ENCODE results near the gene UBTD1.
A peak's percentile ranks its signal among the peaks of the same experiment; 100 is the strongest.
"Not testable (repeated sequence)": the region's sequence is repeated elsewhere in the genome, so short reads cannot be mapped to it uniquely, and the experiment has no call there.

The UBTD1 gene

DNA sequence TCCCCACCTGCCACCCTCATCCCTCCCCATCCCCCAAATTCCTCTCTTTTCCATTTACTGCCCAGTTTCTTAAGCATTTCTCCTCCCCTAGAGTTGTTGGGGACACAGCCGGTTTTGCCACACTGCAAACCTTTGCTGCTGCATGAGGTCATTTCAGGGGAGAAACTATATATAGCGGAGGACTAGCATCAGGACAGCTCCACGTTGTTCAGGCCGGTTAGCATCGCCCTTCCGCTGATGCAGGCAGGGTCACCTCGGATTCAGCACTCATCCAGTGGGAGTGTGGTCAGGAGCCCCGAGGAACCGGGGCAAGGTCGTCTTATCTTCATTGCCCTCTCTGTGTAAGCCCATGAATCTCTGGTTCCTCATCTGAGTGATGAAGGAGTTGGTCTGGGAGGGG is 15.6 kb downstream of the UBTD1 start:
- no peak for DNase-seq (ENCODE audit: low read depth in 1 of 2, low spot score in 1 of 2)

DNA sequence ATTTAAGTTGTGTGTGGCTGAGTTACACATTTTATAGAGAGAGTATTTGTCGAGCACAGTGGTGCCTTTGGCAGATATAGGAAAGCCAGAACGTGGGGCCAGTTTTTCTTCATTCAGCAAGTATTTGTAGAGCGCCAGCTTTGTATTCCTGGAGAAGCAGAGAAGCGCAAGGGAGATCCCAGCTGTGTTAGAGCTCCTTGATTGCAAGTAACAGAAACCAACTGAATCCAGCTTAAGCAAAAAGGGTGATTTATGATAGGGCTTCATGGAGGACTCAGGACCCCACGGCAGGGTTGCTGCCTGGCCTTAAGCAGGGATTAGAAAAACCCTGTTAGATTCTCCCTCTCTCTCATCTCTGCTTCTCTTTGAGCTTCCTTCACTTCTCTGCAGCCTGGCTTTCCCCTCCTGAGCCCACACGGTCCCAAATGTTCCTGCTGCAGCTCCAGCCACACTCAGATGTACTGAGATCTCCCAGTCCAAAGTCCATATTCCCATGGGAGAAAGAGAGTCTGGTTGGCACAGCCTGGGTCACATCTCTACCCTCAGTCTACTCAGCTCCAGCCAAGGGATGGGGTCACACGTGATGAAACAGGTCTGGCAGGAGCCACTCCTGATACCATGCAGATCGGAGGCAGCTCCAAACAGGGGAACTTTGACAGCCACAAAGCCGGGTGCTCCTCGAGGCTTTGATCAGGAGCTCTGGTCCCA is 16.7 kb downstream of the UBTD1 start:
- DNase-seq (ENCODE audit: low read depth in 1 of 2, low spot score in 1 of 2) = no peak

DNA sequence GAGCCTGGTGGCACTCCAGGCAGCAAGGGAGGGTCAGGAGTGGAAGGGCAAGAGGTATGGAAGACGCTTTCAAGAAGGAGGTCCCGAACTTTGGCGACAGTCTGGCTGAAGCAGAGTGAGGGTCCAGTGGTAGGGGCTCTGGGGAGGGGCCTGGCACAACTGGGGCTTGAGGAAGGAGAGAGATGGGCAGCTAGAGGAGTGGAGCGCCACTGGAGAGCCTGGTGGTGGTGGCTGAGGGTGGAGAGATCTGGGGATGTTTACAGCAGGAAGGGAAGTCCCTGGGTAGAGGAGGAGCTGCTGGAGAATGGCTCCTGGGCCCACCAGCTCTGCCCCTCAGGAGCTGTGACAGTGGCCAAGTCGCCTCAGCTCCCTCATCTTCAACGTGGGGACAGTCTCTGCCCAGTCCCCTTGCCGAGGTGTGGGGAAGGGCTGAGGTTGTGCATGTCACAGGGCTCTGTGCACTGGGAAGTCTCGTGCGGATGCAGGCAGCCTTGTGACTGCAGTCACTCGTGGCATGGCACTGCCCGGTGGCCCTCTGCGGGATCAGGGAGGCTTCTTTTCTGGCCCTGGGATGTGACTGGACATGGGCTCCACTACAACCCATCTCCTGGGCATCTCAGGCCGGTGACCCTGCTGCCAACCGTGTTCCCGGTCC is 18.5 kb downstream of the UBTD1 start:
- no peak for DNase-seq (ENCODE audit: low read depth in 1 of 2, low spot score in 1 of 2)

DNA sequence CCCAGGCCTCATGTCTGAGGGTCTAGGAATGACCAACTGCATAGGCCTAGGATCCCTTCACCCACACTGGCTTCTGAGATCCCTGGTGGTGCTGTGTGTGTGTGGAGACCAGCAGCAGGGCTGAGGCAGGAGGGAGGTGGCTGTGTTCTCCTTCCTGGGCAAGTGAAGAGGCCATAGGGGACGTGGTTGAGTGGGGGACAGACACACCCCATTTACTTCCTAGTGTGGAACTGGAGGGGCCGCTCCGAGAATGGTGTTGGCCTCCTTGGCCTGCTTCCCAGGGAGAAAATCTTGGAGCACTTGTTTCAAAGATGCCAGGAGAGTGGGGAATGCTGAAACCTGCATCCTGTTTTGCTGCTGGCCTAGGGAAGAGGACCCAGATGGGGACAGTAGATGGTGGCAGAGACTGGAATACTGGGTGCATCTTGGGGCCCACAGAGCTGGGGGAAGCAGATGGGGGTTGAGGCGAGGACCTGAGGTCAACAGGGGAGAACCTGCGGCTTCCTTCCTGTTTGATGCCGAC is 19.1 kb downstream of the UBTD1 start:
- DNase-seq (ENCODE audit: low read depth in 1 of 2, low spot score in 1 of 2) = no peak

DNA sequence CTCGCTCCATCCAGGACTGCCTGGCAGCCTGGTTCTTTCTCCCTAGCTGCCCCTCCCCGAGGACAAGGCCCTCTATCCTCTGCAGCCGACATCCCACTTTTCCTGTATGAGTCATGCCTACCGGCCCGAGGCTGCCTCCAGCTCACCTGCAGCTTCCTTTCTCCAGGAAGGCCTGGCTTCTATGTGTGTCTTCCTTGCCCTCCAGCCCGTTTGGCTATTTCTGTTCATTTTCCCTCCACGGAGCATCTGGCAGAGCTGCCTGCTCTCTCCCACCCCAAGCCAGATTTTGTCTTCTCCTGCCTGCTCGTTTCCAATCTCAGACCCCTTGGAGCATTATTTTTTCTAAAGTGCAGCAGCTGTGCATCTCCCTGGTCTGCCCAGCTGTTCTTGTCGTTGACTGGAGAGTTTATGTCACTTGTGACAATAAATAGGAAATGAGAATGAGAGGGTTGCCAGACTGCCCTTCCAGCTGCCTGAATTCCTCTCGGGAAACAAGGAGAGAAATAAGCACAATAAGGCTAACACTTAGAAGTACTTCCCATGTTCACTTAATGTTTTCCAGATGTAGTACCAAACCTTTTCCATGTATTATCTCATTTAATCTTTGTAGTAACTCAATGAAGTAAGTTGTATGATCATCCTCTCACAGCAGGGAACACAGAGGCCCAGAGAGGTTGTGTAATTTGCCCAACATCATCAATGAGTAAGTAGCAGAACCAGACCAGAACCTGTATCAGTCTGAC is 19.7 kb downstream of the UBTD1 start:
- DNase-seq (ENCODE audit: low read depth in 1 of 2, low spot score in 1 of 2) = no peak

DNA sequence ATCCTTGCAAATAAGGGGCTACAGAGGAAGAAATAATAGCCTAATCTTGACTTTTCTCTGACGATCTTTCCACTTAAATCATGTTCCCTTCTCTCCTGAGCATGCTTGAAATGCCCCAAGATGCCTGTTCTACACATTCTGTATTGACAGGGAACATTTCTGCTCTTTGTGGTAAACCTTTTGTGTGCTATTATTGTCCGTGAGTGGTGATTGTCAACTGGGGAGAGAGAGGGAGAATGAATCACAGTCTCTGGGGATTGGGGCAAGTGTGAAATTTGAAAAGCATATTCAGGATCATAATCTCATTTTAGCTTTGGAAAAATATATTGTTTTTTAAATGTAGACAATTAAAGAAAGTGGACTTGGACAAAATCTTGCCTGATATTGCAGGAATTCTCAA is 20.6 kb downstream of the UBTD1 start:
- no peak for DNase-seq (ENCODE audit: low read depth in 1 of 2, low spot score in 1 of 2)

DNA sequence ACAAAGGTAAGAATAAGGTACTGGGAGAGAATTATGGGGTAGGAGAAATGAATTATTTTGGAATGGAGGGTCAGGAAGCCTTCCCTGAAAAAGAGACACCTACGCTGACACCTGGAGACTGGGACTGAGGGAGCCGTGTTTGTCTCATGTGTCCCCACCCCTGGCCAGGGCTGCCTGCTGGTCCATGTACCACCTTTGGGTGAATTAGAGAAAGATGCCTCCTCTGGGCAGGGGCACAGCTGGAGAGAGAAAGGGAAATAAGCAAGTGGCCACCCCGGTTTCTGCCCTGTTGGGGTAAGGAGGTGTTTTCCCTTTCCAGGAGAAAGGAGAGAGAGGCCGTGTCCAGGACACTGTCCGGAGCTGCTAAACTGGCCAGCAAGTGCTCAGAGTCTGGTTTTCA is 21.8 kb downstream of the UBTD1 start:
- DNase-seq (ENCODE audit: low read depth in 1 of 2, low spot score in 1 of 2) = no peak

DNA sequence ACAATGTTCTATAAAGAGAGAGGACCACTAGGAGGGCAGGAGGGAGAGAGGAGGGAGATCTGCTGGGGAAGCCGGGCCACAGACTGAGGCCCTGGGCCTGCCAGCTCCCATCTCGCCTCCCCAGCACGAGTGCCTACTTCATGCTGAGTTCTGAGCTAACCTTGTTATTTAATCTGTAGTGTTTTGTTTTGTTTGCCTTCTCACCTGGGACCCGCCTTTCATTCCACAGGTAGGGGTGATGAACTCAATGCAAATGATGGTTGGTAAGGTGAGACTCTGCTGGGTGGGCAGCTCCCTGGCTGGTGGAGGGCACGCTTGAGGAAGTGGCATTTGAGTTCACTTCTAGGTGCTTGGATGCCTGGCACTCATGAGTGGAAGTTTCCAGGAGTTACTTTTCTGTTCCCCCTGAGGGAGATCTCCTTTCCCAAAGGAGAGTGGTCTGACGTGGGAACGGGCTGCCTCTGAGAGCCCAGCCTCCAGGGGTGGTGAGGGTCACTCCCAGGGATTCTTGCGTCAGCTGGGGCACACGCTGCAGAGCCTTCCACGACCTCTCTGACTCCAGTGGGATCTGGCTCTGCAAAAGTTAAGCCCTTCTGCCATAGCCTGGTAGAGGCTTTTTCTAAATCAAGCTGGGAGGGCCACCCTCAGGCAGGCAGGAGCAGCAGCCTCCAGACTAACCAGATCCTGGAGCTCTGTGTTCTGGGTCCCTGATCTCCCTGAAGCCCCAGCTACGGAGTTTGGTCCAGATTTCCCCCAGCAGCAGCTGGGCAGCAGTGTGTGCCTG is 22.4 kb downstream of the UBTD1 start:
- no peak for DNase-seq (ENCODE audit: low read depth in 1 of 2, low spot score in 1 of 2)

DNA sequence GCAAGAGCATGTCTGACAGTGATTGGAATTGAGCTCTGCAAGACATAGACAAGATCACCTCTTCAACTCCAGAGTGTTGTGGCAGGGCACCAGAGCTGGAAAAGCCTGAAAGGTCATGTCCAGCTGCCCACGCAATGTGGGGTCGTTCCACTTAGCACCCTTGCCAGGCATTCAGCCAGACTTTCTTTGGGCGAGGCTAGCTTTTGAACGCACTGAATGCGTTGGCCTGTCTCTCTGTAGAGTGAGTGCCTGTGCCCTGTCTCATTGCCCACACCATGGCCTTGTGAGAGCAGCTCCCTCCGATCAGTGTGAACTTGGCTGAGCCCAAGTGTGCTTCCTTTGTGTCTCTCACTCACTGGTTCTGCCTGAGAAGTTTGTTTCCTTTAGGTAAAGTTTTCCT is 23.3 kb downstream of the UBTD1 start:
- DNase-seq (ENCODE audit: low read depth in 1 of 2, low spot score in 1 of 2) = no peak

DNA sequence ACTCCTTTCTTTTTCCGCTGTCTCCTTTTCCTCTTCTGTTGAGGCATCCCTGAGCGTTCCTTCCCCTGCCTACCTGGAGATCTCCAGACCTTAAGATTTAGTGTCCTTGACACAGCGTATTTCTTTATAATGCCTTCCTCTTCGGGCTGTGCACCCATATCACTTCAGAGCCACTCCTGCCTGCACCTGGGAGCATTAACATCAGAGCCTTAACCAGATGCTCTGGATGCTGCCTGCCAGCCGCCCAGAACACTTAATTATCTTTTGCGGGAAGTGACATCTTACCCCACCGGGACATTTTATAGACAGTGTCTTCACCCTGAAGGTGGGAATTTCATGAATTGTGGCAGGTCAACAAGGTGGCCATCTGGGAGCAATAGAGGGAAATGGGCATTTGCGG is 24.2 kb downstream of the UBTD1 start:
- no peak for DNase-seq (ENCODE audit: low read depth in 1 of 2, low spot score in 1 of 2)

DNA sequence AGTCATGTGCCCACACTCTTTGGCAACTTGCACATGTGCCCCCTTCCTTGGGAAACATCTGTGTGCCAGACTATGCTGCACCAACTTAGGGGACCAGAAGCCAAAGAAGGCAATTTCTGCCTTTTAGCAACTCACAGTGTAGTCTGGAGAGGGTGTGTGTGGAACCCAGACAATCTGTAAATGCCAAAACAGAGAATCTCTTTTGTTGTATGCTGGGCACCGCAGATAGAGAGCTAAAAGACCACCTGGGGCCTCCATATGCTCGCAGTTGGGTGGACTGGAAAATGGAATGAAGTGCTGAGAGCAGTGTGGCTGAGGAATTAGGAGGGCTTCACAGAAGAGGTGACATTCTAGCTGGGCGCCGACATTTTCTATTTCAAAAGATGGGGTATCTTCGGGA is 26.4 kb downstream of the UBTD1 start:
- DNase-seq (ENCODE audit: low read depth in 1 of 2, low spot score in 1 of 2) = no peak

DNA sequence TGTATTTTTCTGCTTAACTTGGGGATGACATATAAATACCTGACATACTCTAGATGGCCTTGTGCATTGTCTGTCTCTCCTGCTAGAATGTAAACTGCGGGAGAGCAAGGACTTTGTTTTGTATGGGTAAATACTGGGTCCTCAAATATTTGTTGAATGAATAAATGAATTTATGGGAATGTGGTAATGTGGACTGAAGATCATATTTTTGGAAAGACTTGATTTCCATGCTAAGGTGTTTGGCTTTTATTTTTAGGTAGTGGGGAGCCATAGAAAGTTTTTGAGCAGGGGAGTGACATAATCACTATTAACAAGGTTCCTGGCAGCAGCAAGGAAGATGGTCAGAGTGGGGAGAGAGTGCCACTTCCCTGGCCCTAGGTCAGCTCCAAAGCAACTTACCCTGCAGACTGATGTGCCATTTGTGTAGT is 27.0 kb downstream of the UBTD1 start:
- DNase-seq (ENCODE audit: low read depth in 1 of 2, low spot score in 1 of 2) = no peak

DNA sequence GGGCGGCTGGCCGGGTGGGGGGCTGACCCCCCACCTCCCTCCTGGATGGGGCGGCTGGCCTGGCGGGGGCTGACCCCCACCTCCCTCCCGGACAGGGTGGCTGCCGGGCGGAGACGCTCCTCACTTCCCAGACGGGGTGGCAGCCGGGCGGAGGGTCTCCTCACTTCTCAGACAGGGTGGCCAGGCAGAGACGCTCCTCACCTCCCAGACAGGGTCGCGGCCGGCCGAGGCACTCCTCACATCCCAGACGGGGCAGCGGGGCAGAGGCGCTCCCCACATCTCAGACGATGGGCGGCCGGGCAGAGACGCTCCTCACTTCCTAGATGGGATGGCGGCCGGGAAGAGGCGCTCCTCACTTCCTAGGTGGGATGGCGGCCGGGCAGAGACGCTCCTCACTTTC is 30.2 kb downstream of the UBTD1 start:
- DNase-seq (ENCODE audit: low read depth in 1 of 2, low spot score in 1 of 2) = not testable (repeated sequence)

DNA sequence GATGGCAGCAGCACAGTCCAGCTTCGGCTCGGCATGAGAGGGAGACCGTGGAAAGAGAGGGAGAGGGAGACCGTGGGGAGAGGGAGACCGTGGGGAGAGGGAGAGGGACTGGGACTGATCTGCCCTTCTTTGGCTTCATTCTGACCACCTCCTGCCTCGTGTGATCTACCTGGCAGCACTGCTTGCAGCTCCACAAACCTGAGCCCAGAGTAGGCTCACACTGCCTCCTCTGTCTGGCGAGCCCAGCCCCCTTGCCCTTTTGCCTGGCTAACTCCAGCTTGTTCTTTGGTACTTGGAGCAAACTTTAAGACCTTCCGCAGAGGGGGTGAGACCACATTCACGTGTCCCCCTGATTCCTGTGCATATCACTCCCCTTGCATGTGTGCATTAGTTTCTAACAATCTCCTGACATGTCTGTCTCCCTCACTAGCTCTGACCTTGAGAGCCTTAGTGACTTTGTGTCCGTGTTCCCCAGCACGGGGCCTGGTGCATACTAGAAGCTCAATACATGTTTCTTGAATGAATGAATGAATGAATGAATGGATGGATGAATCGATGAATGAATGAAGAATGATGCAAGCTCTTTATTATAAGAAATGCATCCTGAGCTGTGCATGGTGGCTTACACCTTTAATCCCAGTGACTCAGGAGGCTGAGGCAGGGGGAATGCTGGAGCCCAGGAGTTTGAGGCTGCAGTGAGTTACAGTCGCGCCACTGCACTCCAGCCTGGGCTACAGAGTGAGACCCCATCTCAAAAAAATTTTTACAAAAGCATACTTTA is 31.2 kb downstream of the UBTD1 start:
- DNase-seq (ENCODE audit: low read depth in 1 of 2, low spot score in 1 of 2) = no peak

DNA sequence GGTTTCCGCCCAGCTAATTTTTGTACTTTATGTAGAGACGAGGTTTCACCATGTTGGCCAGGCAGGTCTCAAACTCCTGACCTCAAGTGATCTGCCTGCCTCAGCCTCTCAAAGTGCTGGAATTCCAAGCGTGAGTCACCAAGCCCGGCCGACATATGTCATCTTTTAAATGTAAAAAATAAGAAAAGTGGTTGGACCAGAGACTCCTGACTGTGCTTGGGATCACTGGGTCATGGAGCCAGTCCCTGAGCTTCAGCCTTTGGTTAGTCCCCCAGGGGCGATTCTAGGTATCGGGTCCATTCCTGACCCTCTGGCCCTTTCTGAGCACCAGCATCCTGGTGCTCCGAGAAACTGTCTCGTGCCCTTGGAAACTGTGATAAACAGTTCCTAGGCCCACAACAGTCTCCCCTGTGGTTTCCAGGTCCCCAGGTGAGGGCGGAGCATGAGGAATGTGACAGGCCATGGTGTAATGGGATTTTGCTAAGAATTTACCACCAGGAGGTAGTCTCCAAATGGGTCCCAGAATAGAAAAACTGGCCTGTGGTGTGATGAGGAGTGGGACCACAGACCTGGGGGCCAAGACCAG is 32.8 kb downstream of the UBTD1 start:
- DNase-seq (ENCODE audit: low read depth in 1 of 2, low spot score in 1 of 2) = no peak

DNA sequence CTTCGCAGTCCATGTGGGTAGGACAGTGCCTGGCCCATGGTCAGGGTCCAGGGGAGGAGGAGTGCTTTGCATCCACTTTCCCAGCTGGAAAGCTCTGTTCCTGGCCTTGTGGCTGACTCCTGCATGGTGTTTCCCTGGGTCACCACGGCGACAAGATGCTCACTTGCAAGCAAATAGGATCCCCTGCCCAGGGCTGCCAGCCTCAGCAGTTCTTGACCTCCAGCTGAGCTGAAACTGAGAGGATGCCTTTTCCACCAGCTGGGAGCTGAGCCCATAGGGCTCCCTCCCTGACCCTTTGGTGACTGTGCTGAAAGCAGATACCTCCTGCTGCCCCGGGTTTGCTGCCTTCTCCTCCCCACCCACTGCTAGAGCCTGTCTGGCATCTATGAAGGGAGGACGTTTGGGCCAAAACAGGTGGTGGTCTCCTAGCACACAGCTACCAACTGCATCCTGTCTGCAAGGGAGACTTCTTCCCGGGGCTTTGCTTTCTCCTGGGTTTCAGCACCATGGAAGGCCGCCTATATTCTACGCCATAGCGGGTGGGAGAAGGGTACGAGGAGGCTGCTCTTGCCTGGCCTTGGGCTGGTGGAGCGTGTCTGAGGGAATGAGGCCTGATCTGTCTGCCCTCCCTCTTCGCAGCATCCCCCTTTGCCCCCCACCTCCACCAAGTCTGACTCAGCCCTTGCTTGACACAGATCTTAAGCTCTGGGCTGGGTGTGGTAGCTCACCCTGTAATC is 34.4 kb downstream of the UBTD1 start:
- DNase-seq (ENCODE audit: low read depth in 1 of 2, low spot score in 1 of 2) = no peak

DNA sequence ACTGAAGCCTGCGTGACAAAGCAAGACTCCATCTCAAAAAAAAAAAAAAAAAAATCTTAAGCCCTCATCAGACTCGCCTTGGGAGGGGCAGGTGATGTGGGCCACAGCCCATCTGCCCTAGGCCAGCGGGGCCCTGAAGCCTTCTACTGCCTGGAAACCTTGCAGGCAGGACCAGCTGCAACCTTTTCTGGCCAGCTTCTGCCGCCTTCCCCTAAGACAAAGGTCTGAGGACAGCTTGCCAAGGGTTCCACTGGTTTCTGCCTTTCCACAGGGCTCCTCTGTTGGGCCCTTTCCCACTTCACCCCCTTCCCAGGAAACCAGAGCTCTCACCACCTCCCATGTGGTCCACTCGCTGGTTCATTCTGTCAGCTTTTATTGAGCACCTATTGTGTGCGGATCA is 35.2 kb downstream of the UBTD1 start:
- no peak for DNase-seq (ENCODE audit: low read depth in 1 of 2, low spot score in 1 of 2)

DNA sequence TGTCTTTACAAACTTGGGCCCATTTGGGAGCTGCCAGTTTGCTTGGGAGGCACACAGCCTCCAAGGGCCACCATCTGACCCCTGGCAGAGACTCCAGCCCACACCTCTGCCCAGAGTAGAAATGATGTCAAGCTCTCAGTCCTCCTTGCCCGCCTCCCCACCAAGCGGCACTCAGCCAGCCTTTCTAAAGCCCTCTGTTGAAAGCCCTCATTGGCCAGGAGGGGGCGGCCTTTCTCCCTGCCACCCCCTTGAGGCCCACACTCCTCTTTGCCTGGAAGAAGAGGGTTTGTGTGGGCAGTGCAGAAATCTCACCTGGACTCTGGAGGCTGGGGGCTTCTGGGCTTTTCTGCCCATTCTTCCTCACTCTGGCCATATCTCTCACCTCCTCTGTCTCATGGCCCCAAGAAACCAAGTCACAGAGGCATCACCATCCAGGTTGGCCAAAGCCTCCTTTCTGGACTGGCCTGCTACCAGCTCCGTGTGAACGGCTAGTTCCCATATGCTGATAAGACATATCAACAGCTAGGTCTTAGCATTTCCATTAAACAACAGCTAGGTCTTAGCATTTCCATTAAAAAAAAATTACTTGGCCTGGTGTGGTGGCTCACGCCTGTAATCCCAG is 36.1 kb downstream of the UBTD1 start:
- peak in 1 of 2 donors; percentile 32 for DNase-seq (ENCODE audit: low read depth in 1 of 2, low spot score in 1 of 2)
